Thyroid gland (tissue), 4 donors: ENCODE results near the gene TAOK1.
"Not testable (repeated sequence)": the region's sequence is repeated elsewhere in the genome, so short reads cannot be mapped to it uniquely, and the experiment has no call there.

Experiments
- POLR2A ChIP-seq, 2 donors: fragments of 450-650 bp; IDR thresholded peaks; one replicate each; pipeline ENCODE4 v1.6.1; 2017; ENCODE audit warnings: antibody characterized with exemption in 2 of 2, mild to moderate bottlenecking in 2 of 2, moderate library complexity in 1 of 2
- TF ChIP-seq, protein P1 (sequence below), 6 experiments: fragments of 200-600 bp in 3 of 6; fragments of 450-650 bp in 3 of 6; sonication (generic) in 3 of 6; IDR thresholded peaks; one replicate each; pipeline ENCODE4 v1.5.1; 2016 to 2019; ENCODE audit warnings: antibody characterized with exemption in 6 of 6, mild to moderate bottlenecking in 2 of 6, inconsistent platforms in 1 of 6, moderate library complexity in 1 of 6

DNA sequence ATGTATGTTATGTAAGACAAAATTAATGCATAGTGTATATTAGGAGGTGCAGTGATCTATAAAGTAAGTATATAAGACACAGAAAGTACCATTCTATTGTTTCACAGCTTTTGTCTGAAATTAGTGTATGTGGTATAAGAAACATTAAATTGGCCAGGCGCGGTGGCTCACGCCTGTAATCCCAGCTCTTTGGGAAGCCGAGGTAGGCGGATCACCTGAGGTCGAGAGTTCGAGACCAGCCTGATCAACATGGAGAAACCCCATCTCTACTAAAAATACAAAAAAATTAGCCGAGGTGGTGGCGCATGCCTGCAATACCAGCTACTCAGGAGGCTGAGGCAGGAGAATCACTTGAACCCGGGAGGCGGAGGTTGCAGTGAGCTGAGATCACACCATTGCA is 44.7 kb upstream of the TAOK1 start:
- TF ChIP-seq, protein P1, sequence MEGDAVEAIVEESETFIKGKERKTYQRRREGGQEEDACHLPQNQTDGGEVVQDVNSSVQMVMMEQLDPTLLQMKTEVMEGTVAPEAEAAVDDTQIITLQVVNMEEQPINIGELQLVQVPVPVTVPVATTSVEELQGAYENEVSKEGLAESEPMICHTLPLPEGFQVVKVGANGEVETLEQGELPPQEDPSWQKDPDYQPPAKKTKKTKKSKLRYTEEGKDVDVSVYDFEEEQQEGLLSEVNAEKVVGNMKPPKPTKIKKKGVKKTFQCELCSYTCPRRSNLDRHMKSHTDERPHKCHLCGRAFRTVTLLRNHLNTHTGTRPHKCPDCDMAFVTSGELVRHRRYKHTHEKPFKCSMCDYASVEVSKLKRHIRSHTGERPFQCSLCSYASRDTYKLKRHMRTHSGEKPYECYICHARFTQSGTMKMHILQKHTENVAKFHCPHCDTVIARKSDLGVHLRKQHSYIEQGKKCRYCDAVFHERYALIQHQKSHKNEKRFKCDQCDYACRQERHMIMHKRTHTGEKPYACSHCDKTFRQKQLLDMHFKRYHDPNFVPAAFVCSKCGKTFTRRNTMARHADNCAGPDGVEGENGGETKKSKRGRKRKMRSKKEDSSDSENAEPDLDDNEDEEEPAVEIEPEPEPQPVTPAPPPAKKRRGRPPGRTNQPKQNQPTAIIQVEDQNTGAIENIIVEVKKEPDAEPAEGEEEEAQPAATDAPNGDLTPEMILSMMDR (IDR thresholded peaks at IDR 0.05): not testable (repeated sequence)
- not testable (repeated sequence) for TF ChIP-seq POLR2A (IDR thresholded peaks at IDR 0.05)
